Adrenal gland (tissue), 12 donors: ENCODE results near the gene TANC1. TPM values are rescaled to one million over a fixed set of nuclear protein-coding genes. Genes with fewer than 3 reads are reported as not detected.
A peak's percentile ranks its signal among the peaks of the same experiment; 100 is the strongest.

ENCODE experiments used
- DNase-seq, 7 donors: peaks; one replicate each; pipeline ENCODE4 v3.0.0-alpha.2; 2019 to 2020
- H3K27ac ChIP-seq, 5 donors: fragments of 200-600 bp; sonication (generic) in 4 of 5; 1 replicate in 3 of 5; 2 replicates in 2 of 5; pipeline versions ENCODE4 v1.5.1 to v1.8.0; 2016 to 2020; ENCODE audit warnings: mild to moderate bottlenecking in 1 of 5
- H3K27me3 ChIP-seq: fragments of 200-600 bp; 2 replicates; pipeline ENCODE4 v1.8.0; 2021
- H3K36me3 ChIP-seq, 2 donors: fragments of 200-600 bp; replicated peaks in 1 of 2; 1 replicate in 1 of 2; 2 replicates in 1 of 2; pipeline versions ENCODE4 v1.5.1 to v1.8.0; 2018 to 2022
- H3K4me1 ChIP-seq, 2 donors: fragments of 200-600 bp; replicated peaks in 1 of 2; 1 replicate in 1 of 2; 2 replicates in 1 of 2; pipeline versions ENCODE4 v1.5.1 to v1.8.0; 2018 to 2021
- H3K4me3 ChIP-seq, 4 donors: fragments of 200-600 bp; sonication (generic) in 3 of 4; one replicate each; pipeline ENCODE4 v1.5.1; 2016 to 2018
- H3K9me3 ChIP-seq, 3 donors: fragments of 200-600 bp; sonication (generic) in 1 of 3; replicated peaks in 1 of 3; 1 replicate in 2 of 3; 2 replicates in 1 of 3; pipeline versions ENCODE4 v1.5.1 to v1.8.0; 2016 to 2021
- CTCF ChIP-seq, 6 experiments: fragments of 450-650 bp in 4 of 6; fragments of 200-600 bp in 2 of 6; sonication (generic) in 1 of 6; IDR thresholded peaks; 1 replicate in 5 of 6; 2 replicates in 1 of 6; pipeline versions ENCODE4 v1.5.1 to v1.8.0; 2016 to 2021; ENCODE audit warnings: antibody characterized with exemption in 6 of 6, mild to moderate bottlenecking in 2 of 6, moderate library complexity in 1 of 6
- POLR2A ChIP-seq, 2 donors: fragments of 450-650 bp; IDR thresholded peaks; one replicate each; pipeline ENCODE4 v1.6.1; 2017; ENCODE audit warnings: antibody characterized with exemption in 2 of 2, mild to moderate bottlenecking in 2 of 2, moderate library complexity in 1 of 2
- WGBS, 4 donors: extraction: QIAGEN DNeasy Blood & Tissue Kit in 2 of 4; methylation state at CpG; one replicate each; pipeline versions ENCODE4 v1.1.5 to v1.1.7; 2013 to 2017; 5-methylcytosine and 5-hydroxymethylcytosine counted together
- intact Hi-C, 2 donors: fragments of 100-400 bp; cut with DNase I; formaldehyde crosslinking; loops; one replicate each; pipeline versions ENCODE4 v1.14.1 to v1.15.0; 2022 to 2023
- polyA plus RNA-seq, 3 donors: library from polyadenylated mRNA; stranded (reverse); fragments of 200-250 nt in 2 of 3; fragments of 350-450 nt in 1 of 3; fragmentation: Illumina TruSeq in 1 of 3; extraction: RNeasy Lipid Tissue Mini Kit (QIAGEN cat#74804) in 1 of 3; gene quantifications; one replicate each; pipeline ENCODE4 v1.2.3, GENCODE V29; 2013 to 2014
- total RNA-seq, 9 donors: library from RNA; depleted of rRNA in 4 of 9; stranded (reverse); fragments of >200 nt in 4 of 9; fragments of 120-200 nt in 1 of 9; fragmentation: NEBNext Ultra II Directional in 1 of 9; extraction: Animal tissue kit (Norgen Biotek cat#: 25700) in 1 of 9; gene quantifications; one replicate each; pipeline versions ENCODE4 v1.1.0 to v1.2.4, GENCODE V29; 2013 to 2023
- donor health status: healthy with polysubstance abuse.
- donor health status: Bipolar disorder and iron deficiency.
- donor health status: DM: yes; HTN: yes; CAD: no.
- donor health status: DM: no; HTN: no; CAD: no.
- donor health status: DM: no; HTN: no; CAD: no.
- donor health status: DM: yes; HTN: yes; CAD: no.

TANC1 gene
- total and polyA plus RNA-seq, 12 donors: 14.1 to 53.3 (median 24.8) TPM

- no peaks in the 10 kb centered on the region for H3K27me3 ChIP-seq
- H3K36me3 ChIP-seq: no peaks in the 10 kb centered on the region
- H3K4me1 ChIP-seq: peaks cover 12 to 43% of the 10 kb centered on the region in 2 donors
- DNase-seq: no peak
- 89 to 94% (median 91%) methylated on average over 3 of the region's 3 CpGs for WGBS, 4 donors
- H3K27ac ChIP-seq: peak overlapping the region in 3 of 5 donors; percentile 6 to 45 (median 38)
- H3K9me3 ChIP-seq: no peaks in the 10 kb centered on the region
- intact Hi-C loops: loop anchor here in 1 of 2 donors (10.0 kb wide), 1 partner anchor 54 kb away; no protein-coding TSS in a partner anchor
- TF ChIP-seq CTCF (IDR thresholded peaks at IDR 0.05): no peak
- no peak for TF ChIP-seq POLR2A (IDR thresholded peaks at IDR 0.05)
- H3K4me3 ChIP-seq: no peak overlapping the region
Measured at GRCh38 chr2:159098361-159098760, 129.9 kb downstream of the TANC1 start.

GRCh38 chr2:159098921-159099411 lies 130.5 kb downstream of the TANC1 start:
- DNase-seq: no peak
- Histone ChIP-seq H3K27ac (peak overlapping the region in 4 of 5 donors; percentile 19 to 75 (median 42)), H3K4me3 (no peak overlapping the region), H3K27me3 (no peaks in the 10 kb centered on the region), H3K4me1 (peaks cover 12 to 37% of the 10 kb centered on the region in 2 donors), H3K36me3 (no peaks in the 10 kb centered on the region), H3K9me3 (no peaks in the 10 kb centered on the region)
- intact Hi-C loops: loop anchor here in 1 of 2 donors (10.0 kb wide), 1 partner anchor 54 kb away; no protein-coding TSS in a partner anchor
- TF ChIP-seq CTCF (IDR thresholded peaks at IDR 0.05): no peak
- TF ChIP-seq POLR2A (IDR thresholded peaks at IDR 0.05): no peak
- 9 to 28% (median 15%) methylated on average over 3 of the region's 3 CpGs for WGBS, 4 donors

- Histone ChIP-seq H3K4me1 (peaks cover 12 to 33% of the 10 kb centered on the region in 2 donors), H3K9me3 (no peaks in the 10 kb centered on the region), H3K27me3 (no peaks in the 10 kb centered on the region), H3K36me3 (no peaks in the 10 kb centered on the region), H3K27ac (no peak overlapping the region), H3K4me3 (no peak overlapping the region)
- 84 to 95% (median 89%) methylated on average over 7 to 8 of the region's 8 CpGs for WGBS, 4 donors
- intact Hi-C loops: no loop called here
- no peak for TF ChIP-seq POLR2A (IDR thresholded peaks at IDR 0.05)
- no peak for TF ChIP-seq CTCF (IDR thresholded peaks at IDR 0.05)
- DNase-seq: peak in 3 of 7 donors; percentile 40 to 72 (median 40)
Measured at GRCh38 chr2:159101755-159102489, 133.5 kb downstream of the TANC1 start.

- Histone ChIP-seq H3K27me3 (no peaks in the 10 kb centered on the region), H3K36me3 (no peaks in the 10 kb centered on the region), H3K4me3 (no peak overlapping the region), H3K9me3 (no peaks in the 10 kb centered on the region), H3K27ac (peak overlapping the region in 2 of 5 donors; percentile 37 to 39), H3K4me1 (peaks cover 12 to 30% of the 10 kb centered on the region in 2 donors)
- no peak for TF ChIP-seq POLR2A (IDR thresholded peaks at IDR 0.05)
- TF ChIP-seq CTCF (IDR thresholded peaks at IDR 0.05): no peak
- peak in 2 of 7 donors; percentile 49 for DNase-seq
- WGBS, 4 donors: 20 to 35% methylated on average over 5 of the region's 5 CpGs; no CpG with 5 or more reads in 2 of the 4 donors
- intact Hi-C loops: no loop called here
Measured at GRCh38 chr2:159103411-159103810, 135.0 kb downstream of the TANC1 start.
